Naive thymus-derived CD4-positive, alpha-beta T cell (primary cell): ENCODE data around the gene TMEM213. TPM values are rescaled to one million over a fixed set of nuclear protein-coding genes. Genes with fewer than 3 reads are reported as not detected.
A peak's percentile ranks its signal among the peaks of the same experiment; 100 is the strongest.

ENCODE experiments used
- ATAC-seq: fragments of 150-1000 bp; cut with Tn5 transposase; 2 replicates; pipeline ENCODE4 v1.10.0; 2021; ENCODE audit warnings: mild to moderate bottlenecking, moderate library complexity
- CTCF ChIA-PET: fragments of 350-600 bp; sonication (Branson Sonifier 250); formaldehyde crosslinking; loops from one replicate; lab custom pipeline; 2021; ENCODE audit warnings: antibody characterized with exemption; lab: Charles Lee
- POLR2A ChIA-PET: fragments of 350-600 bp; sonication (Branson Sonifier 250); formaldehyde crosslinking; loops from one replicate; lab custom pipeline; 2021; ENCODE audit warnings: antibody characterized with exemption, inconsistent platforms; lab: Charles Lee
- DNase-seq, 9 donors: peaks; one replicate each; pipeline versions ENCODE4 v3.0.0 to v3.0.0-alpha.2; 2020 to 2022; ENCODE audit warnings: mixed read lengths in 1 of 9
- H3K27ac ChIP-seq: one replicate; pipeline ENCODE4 v1.7.0; 2013; ENCODE audit warnings: mild to moderate bottlenecking, low read depth, low read length, moderate library complexity
- H3K27me3 ChIP-seq, 2 donors: one replicate each; pipeline ENCODE4 v1.7.0; 2013; ENCODE audit warnings: low read length in 2 of 2, mild to moderate bottlenecking in 2 of 2, moderate library complexity in 2 of 2; ENCODE audit not compliant: control insufficient read depth in 2 of 2, insufficient read depth in 2 of 2
- H3K36me3 ChIP-seq, 3 experiments: 1 replicate in 2 of 3; 2 replicates in 1 of 3; pipeline ENCODE4 v1.7.0; 2013; ENCODE audit warnings: low read length in 3 of 3, mild to moderate bottlenecking in 3 of 3, moderate library complexity in 1 of 3; ENCODE audit not compliant: insufficient read depth in 3 of 3, control insufficient read depth in 2 of 3
- H3K4me1 ChIP-seq, 2 donors: one replicate each; pipeline ENCODE4 v1.7.0; 2013; ENCODE audit warnings: low read length in 2 of 2, mild to moderate bottlenecking in 2 of 2, moderate library complexity in 1 of 2; ENCODE audit not compliant: control insufficient read depth in 2 of 2, insufficient read depth in 2 of 2
- H3K4me3 ChIP-seq: 2 replicates; pipeline ENCODE4 v1.7.0; 2013; ENCODE audit warnings: mild to moderate bottlenecking, low read length
- H3K9me3 ChIP-seq, 3 experiments: 1 replicate in 2 of 3; 2 replicates in 1 of 3; pipeline ENCODE4 v1.7.0; 2013; ENCODE audit warnings: low read length in 3 of 3; ENCODE audit not compliant: control insufficient read depth in 2 of 3
- H3K27ac Mint-ChIP-seq, 9 donors: one replicate each; pipeline ENCODE4 v1.8.0; 2020 to 2022; ENCODE audit warnings: mixed read lengths in 9 of 9, mild to moderate bottlenecking in 8 of 9, moderate library complexity in 5 of 9, inconsistent platforms in 2 of 9
- H3K27me3 Mint-ChIP-seq, 5 donors: one replicate each; pipeline ENCODE4 v1.8.0; 2021 to 2022; ENCODE audit warnings: mixed read lengths in 5 of 5, mild to moderate bottlenecking in 1 of 5
- H3K36me3 Mint-ChIP-seq, 5 donors: one replicate each; pipeline ENCODE4 v1.8.0; 2020 to 2022; ENCODE audit warnings: mixed read lengths in 5 of 5, mild to moderate bottlenecking in 3 of 5, inconsistent platforms in 1 of 5
- H3K4me1 Mint-ChIP-seq, 7 donors: one replicate each; pipeline ENCODE4 v1.8.0; 2020 to 2022; ENCODE audit warnings: mixed read lengths in 7 of 7, mild to moderate bottlenecking in 3 of 7, inconsistent platforms in 1 of 7
- H3K4me3 Mint-ChIP-seq, 10 donors: one replicate each; pipeline ENCODE4 v1.8.0; 2020 to 2022; ENCODE audit warnings: mild to moderate bottlenecking in 10 of 10, mixed read lengths in 10 of 10, moderate library complexity in 6 of 10, inconsistent platforms in 2 of 10
- H3K9me3 Mint-ChIP-seq, 11 donors: one replicate each; pipeline ENCODE4 v1.8.0; 2020 to 2022; ENCODE audit warnings: mixed read lengths in 11 of 11, mild to moderate bottlenecking in 4 of 11, inconsistent platforms in 1 of 11, moderate library complexity in 1 of 11
- intact Hi-C, 2 donors: fragments of 100-400 bp; cut with micrococcal nuclease; formaldehyde crosslinking; loops; one replicate each; pipeline ENCODE4 v1.15.1; 2023
- polyA plus RNA-seq, 2 donors: library from polyadenylated mRNA; unstranded; fragments of 300-500 nt; fragmentation: Illumina TruSeq; gene quantifications; one replicate each; pipeline ENCODE4 v1.2.3, GENCODE V29; 2021
- total RNA-seq, 6 experiments: library from RNA in 5 of 6; stranded (reverse) in 5 of 6; gene quantifications; 1 replicate in 5 of 6; 2 replicates in 1 of 6; pipeline ENCODE4 v1.2.3 and lab custom pipeline; 2021 to 2026

The TMEM213 gene
- total and polyA plus RNA-seq, 7 experiments from 2014 or later = 1.3 TPM; not detected in 6

DNA sequence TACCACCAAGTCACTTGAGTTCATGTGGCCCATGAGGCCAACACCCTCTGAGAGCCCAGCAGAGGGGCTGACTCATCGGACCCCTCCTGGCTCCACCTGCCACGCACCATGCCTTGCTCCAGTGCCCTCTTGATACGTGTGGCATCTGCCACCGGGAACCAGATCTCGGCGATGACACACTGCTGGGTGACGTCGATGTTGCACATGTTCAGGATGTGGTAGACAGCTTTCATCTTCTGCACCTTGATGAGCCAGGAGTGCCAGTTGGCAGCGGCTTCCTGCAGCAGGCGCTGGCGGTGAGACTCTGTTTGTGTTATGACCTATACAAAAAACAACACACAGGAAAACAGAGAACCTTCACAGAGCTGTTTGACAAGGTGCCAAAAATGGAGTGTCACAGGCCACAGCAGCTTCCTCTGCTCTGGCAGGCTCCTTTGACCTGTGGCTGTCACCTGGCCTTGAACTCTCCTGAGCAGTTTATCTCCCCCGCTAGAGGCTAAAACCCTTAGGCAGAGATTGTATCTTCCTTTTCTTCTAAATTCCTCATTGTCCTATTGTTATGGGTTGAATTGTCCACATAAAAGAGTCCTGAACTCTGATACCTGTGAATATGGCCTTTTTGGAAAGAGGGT lies 45.2 kb upstream of the TMEM213 start:
- DNase-seq (peak; percentile 66 to 99 (median 96)), ATAC-seq (peak; percentile 95)
- Histone ChIP-seq H3K9me3 (no peaks in the 10 kb centered on the region), H3K4me1 (peaks cover 22 to 25% of the 10 kb centered on the region in 2 donors), H3K4me3 (no peak overlapping the region), H3K36me3 (no peaks in the 10 kb centered on the region), H3K27ac (peak overlapping the region; percentile 60), H3K27me3 (no peaks in the 10 kb centered on the region)
- Mint-ChIP-seq H3K27me3 (peaks cover 0 to 4% (median 0%) of the 10 kb centered on the region in 5 donors), H3K4me3 (peak overlapping the region; percentile 61 to 81 (median 72)), H3K27ac (peak overlapping the region; percentile 89 to 99 (median 96)), H3K36me3 (peaks cover 0 to 2% (median 0%) of the 10 kb centered on the region in 5 donors), H3K4me1 (peaks cover 34 to 77% (median 60%) of the 10 kb centered on the region in 7 donors), H3K9me3 (peaks cover 0 to 7% (median 0%) of the 10 kb centered on the region in 11 donors)
- ChIA-PET CTCF (interaction anchor here (1.0 to 2.4 kb wide), 3 partner anchors 10 to 592 kb away, joined by 3 to 9 read pairs (median 3); no protein-coding TSS in a partner anchor), POLR2A (interaction anchor here (0.8 to 1.9 kb wide), 6 partner anchors 14 to 607 kb away, joined by 3 to 9 read pairs (median 6); partner anchors contain the start of gene LUC7L2)
- intact Hi-C loops = loop anchor here (1.0 to 10.0 kb wide), 26 partner anchors 14 to 1725 kb away; partner anchors contain the start of genes CREB3L2 (in 2 of the 2), TRIM24 (in 2 of the 2), KIAA1549 (in 1 of the 2) and MKRN1 (in 1 of the 2)

DNA sequence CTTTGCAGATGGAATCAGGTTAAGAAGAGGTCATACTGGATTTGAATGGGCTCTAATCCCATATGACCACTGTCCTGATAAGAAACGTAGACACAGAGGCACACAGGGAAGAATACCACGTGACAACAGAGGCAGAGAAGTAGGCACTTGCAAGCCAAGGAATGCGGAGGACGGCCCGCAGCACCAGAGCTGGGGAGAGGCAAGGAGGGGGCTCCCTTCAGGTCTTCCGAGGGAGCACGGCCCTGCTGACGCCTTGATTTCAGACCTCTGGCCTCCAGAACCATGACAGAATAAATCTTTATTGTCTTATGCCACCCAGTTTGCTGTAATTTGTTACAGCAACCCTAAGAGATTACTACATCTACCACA lies 44.7 kb upstream of the TMEM213 start:
- H3K4me3 ChIP-seq = no peak overlapping the region
- no peak for ATAC-seq
- intact Hi-C loops = loop anchor here (2.0 to 10.0 kb wide), 15 partner anchors 36 to 1724 kb away; partner anchors contain the start of genes CREB3L2 (in 1 of the 2), KIAA1549 (in 1 of the 2), MKRN1 (in 1 of the 2) and UBN2 (in 1 of the 2)
- Mint-ChIP-seq H3K9me3 (peaks cover 0 to 7% (median 0%) of the 10 kb centered on the region in 11 donors), H3K4me1 (peaks cover 34 to 78% (median 60%) of the 10 kb centered on the region in 7 donors), H3K36me3 (peaks cover 0 to 2% (median 0%) of the 10 kb centered on the region in 5 donors), H3K27ac (peak overlapping the region; percentile 89 to 99 (median 96)), H3K4me3 (peak overlapping the region; percentile 61 to 81 (median 72)), H3K27me3 (peaks cover 0 to 4% (median 0%) of the 10 kb centered on the region in 5 donors)
- POLR2A ChIA-PET = interaction anchor here (1.0 to 1.9 kb wide), 5 partner anchors 83 to 607 kb away, joined by 3 to 9 read pairs (median 5); partner anchors contain the start of gene LUC7L2
- H3K27ac ChIP-seq = peak overlapping the region; percentile 60
- H3K27me3 ChIP-seq = no peaks in the 10 kb centered on the region
- no peaks in the 10 kb centered on the region for H3K9me3 ChIP-seq
- CTCF ChIA-PET = no interaction called here
- H3K4me1 ChIP-seq = peaks cover 22 to 25% of the 10 kb centered on the region in 2 donors
- no peaks in the 10 kb centered on the region for H3K36me3 ChIP-seq
- no peak for DNase-seq

DNA sequence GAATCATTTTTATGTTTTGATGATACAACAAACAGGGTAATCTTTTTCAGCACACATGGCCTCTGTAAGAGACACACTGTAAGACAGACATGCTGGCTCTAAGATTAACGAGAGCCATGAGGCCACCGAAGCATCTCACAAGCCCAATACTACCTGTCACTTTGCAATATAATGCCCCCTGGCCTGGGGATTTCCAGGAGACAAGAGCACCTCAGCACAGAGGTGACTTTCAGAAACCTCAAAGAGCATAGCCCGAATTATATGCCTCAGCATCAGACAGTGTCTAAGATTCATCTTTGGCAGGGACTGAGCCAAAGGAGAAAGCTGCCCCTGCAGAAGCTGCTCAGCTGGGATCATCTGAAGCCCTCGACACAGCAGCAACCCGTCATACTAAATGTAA lies 44.2 kb upstream of the TMEM213 start:
- ATAC-seq (no peak), DNase-seq (peak in 1 of 9 donors; percentile 54)
- Histone ChIP-seq H3K27me3 (no peaks in the 10 kb centered on the region), H3K4me1 (peaks cover 22 to 25% of the 10 kb centered on the region in 2 donors), H3K27ac (peak overlapping the region; percentile 60), H3K4me3 (no peak overlapping the region), H3K36me3 (no peaks in the 10 kb centered on the region), H3K9me3 (no peaks in the 10 kb centered on the region)
- Mint-ChIP-seq H3K9me3 (peaks cover 0 to 7% (median 0%) of the 10 kb centered on the region in 11 donors), H3K27ac (peak overlapping the region; percentile 89 to 99 (median 96)), H3K4me1 (peaks cover 33 to 76% (median 58%) of the 10 kb centered on the region in 7 donors), H3K27me3 (peaks cover 0 to 4% (median 0%) of the 10 kb centered on the region in 5 donors), H3K36me3 (peaks cover 0 to 2% (median 0%) of the 10 kb centered on the region in 5 donors), H3K4me3 (peak overlapping the region in 7 of 10 donors; percentile 32 to 81 (median 71))
- intact Hi-C loops = loop anchor here (2.0 to 10.0 kb wide), 15 partner anchors 37 to 1724 kb away; partner anchors contain the start of genes CREB3L2 (in 1 of the 2), KIAA1549 (in 1 of the 2), MKRN1 (in 1 of the 2) and UBN2 (in 1 of the 2)
- CTCF ChIA-PET = no interaction called here
- POLR2A ChIA-PET = no interaction called here

DNA sequence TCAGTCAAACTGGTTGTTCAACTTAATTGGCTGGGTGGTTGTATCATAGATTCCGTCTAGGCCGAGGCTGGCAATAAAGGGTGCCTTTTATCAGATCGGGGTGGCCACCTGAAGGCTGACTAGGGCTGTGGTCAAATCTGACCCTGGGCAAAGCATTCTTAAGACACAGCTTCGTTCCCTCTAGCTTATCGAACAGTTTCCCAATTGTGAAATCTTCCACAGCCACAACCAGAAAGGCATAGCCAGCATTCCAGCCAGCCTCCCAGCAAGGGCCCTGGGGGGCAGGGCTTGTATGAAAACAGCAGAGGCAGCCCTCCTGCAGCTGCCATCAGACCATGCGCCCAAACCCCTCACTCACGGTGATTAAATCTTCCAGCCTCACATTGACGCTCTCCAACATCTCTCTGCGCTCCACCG lies 42.5 kb upstream of the TMEM213 start:
- intact Hi-C loops = loop anchor here in 1 of 2 donors (10.0 kb wide), 3 partner anchors 131 to 379 kb away; a partner anchor contains a TSS
- H3K36me3 ChIP-seq = no peaks in the 10 kb centered on the region
- DNase-seq = no peak
- H3K4me3 ChIP-seq = no peak overlapping the region
- peaks cover 22% of the 10 kb centered on the region in 2 donors for H3K4me1 ChIP-seq
- Mint-ChIP-seq H3K27ac (peak overlapping the region in 8 of 9 donors; percentile 15 to 92 (median 64)), H3K27me3 (peaks cover 0 to 4% (median 0%) of the 10 kb centered on the region in 5 donors), H3K4me1 (peaks cover 21 to 60% (median 44%) of the 10 kb centered on the region in 7 donors), H3K36me3 (peaks cover 0 to 2% (median 0%) of the 10 kb centered on the region in 5 donors), H3K9me3 (peaks cover 0 to 7% (median 0%) of the 10 kb centered on the region in 11 donors), H3K4me3 (no peak overlapping the region)
- no peaks in the 10 kb centered on the region for H3K9me3 ChIP-seq
- no peaks in the 10 kb centered on the region for H3K27me3 ChIP-seq
- POLR2A ChIA-PET = interaction anchor here (0.5 kb wide), 1 partner anchor 282 kb away, joined by 3 read pairs; no protein-coding TSS in a partner anchor
- CTCF ChIA-PET = interaction anchor here (1.1 kb wide), 1 partner anchor 14 kb away, joined by 4 read pairs; no protein-coding TSS in a partner anchor
- H3K27ac ChIP-seq = no peak overlapping the region
- ATAC-seq = no peak

DNA sequence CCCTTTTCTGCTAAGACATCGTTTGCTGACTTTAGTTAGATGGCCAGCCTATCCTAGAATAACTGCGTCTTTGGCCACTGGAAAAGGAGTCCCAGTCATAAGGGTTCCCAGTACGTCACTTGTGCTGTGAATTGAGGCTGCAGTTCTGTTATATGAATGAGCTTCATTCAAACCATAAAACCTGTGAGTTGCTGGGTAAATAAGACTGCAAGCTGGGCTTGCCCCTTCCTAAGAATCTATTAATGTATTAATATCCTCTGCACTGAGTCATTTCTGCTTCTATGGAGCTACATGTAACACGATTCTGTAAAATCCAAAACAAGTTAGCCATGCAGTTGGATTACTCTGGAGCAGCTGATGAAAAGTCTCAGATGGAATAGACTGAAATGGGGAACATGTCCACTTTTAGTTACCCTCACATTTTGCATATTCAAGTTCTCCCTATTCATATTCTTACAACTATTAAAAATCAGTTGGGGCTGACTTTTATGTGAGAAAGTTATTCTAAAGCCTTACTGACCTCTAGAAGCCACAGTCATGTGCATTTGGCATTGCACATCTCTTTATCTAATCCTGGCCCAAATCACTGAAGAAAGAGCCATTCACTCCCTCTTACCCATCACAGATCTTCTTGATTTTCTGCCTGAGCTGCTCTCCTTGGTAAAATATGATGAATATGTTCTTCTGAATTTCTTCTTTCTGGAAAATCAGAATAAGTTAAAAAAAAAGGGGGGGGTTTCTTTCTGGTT lies 41.8 kb upstream of the TMEM213 start:
- ATAC-seq (no peak), DNase-seq (no peak)
- POLR2A ChIA-PET = interaction anchor here (0.9 kb wide), 1 partner anchor 9 kb away, joined by 3 read pairs; no protein-coding TSS in a partner anchor
- Histone ChIP-seq H3K9me3 (no peaks in the 10 kb centered on the region), H3K27me3 (no peaks in the 10 kb centered on the region), H3K36me3 (no peaks in the 10 kb centered on the region), H3K4me1 (peaks cover 21 to 22% of the 10 kb centered on the region in 2 donors), H3K27ac (no peak overlapping the region), H3K4me3 (no peak overlapping the region)
- CTCF ChIA-PET = interaction anchor here (0.5 to 1.7 kb wide), 3 partner anchors 15 to 130 kb away, joined by 3 to 10 read pairs (median 4); no protein-coding TSS in a partner anchor
- Mint-ChIP-seq H3K9me3 (peaks cover 0 to 4% (median 0%) of the 10 kb centered on the region in 11 donors), H3K4me1 (peaks cover 14 to 53% (median 37%) of the 10 kb centered on the region in 7 donors), H3K27me3 (peaks cover 0 to 2% (median 0%) of the 10 kb centered on the region in 5 donors), H3K36me3 (peaks cover 0 to 2% (median 0%) of the 10 kb centered on the region in 5 donors), H3K4me3 (no peak overlapping the region), H3K27ac (peak overlapping the region in 8 of 9 donors; percentile 15 to 92 (median 66))
- intact Hi-C loops = loop anchor here in 1 of 2 donors (10.0 kb wide), 3 partner anchors 131 to 379 kb away; a partner anchor contains a TSS
